SK-N-SH (cell line): Measurements from ENCODE around the gene TNFAIP8L1. TPM values are rescaled to one million over a fixed set of nuclear protein-coding genes. Genes with fewer than 3 reads are reported as not detected.

Experiments
- CTCF ChIA-PET: fragments of 300-600, 350-600 bp; formaldehyde crosslinking; extraction: SDS; loops from one replicate; lab custom pipeline; 2021; lab: Yijun Ruan, JAX
- POLR2A ChIA-PET: fragments of 350-600 bp; sonication (Branson Sonifier 250); formaldehyde crosslinking; extraction: SDS; loops from one replicate; lab custom pipeline; 2020; ENCODE audit warnings: antibody characterized with exemption, inconsistent platforms; lab: Yijun Ruan, JAX
- DNase-seq: peaks from one replicate; pipeline ENCODE4 v3.0.0; 2012
- H2AFZ ChIP-seq: fragments of 200-600 bp; sonication (generic); 2 replicates; pipeline ENCODE4 v1.8.1; 2016; ENCODE audit warnings: antibody characterized with exemption, mild to moderate bottlenecking, low read depth
- H3F3A ChIP-seq: fragments of 200-600 bp; sonication (generic); replicated peaks from 2 replicates; pipeline ENCODE3; 2016; ENCODE audit warnings: antibody characterized with exemption, mild to moderate bottlenecking; ENCODE audit not compliant: insufficient read depth
- H3K27ac ChIP-seq, 2 experiments: fragments of 200-500 bp in 1 of 2; fragments of 200-600 bp in 1 of 2; sonication (Bioruptor generic) in 1 of 2; sonication (generic), shearing (Covaris generic) in 1 of 2; 2 replicates each; pipeline versions ENCODE4 v1.5.1 to v1.6.1; 2014 to 2016; ENCODE audit warnings: low read depth in 2 of 2, inconsistent platforms in 1 of 2, low read length in 1 of 2, mild to moderate bottlenecking in 1 of 2, mixed read lengths in 1 of 2
- H3K27me3 ChIP-seq: fragments of 200-600 bp; sonication (generic), shearing (Covaris generic); 2 replicates; pipeline ENCODE4 v1.6.1; 2016; ENCODE audit warnings: mixed run types; ENCODE audit not compliant: insufficient read depth
- H3K36me3 ChIP-seq, 2 experiments: fragments of 200-500 bp in 1 of 2; fragments of 200-600 bp in 1 of 2; sonication (Bioruptor generic) in 1 of 2; sonication (generic) in 1 of 2; replicated peaks in 1 of 2; 2 replicates each; pipeline versions ENCODE3 to v1.5.1; 2014 to 2016; ENCODE audit warnings: low read length in 1 of 2, mild to moderate bottlenecking in 1 of 2; ENCODE audit not compliant: insufficient read depth in 2 of 2, control insufficient read depth in 1 of 2
- H3K4me1 ChIP-seq, 2 experiments: fragments of 200-500 bp in 1 of 2; fragments of 200-600 bp in 1 of 2; sonication (Bioruptor generic) in 1 of 2; sonication (generic), shearing (Covaris generic) in 1 of 2; 2 replicates each; pipeline versions ENCODE4 v1.5.1 to v1.6.1; 2014 to 2016; ENCODE audit warnings: low read depth in 1 of 2, low read length in 1 of 2, mixed run types in 1 of 2; ENCODE audit not compliant: insufficient read depth in 2 of 2, control insufficient read depth in 1 of 2
- H3K4me2 ChIP-seq: fragments of 200-600 bp; sonication (generic), shearing (Covaris generic); 2 replicates; pipeline ENCODE4 v1.6.1; 2017; ENCODE audit warnings: mixed run types
- H3K4me3 ChIP-seq, 2 experiments: fragments of 200-500 bp in 1 of 2; fragments of 200-600 bp in 1 of 2; sonication (Bioruptor generic) in 1 of 2; sonication (generic), shearing (Covaris generic) in 1 of 2; 2 replicates each; pipeline versions ENCODE4 v1.5.1 to v1.8.1; 2014 to 2016; ENCODE audit warnings: low read depth in 2 of 2, inconsistent platforms in 1 of 2, low read length in 1 of 2, mild to moderate bottlenecking in 1 of 2, mixed read lengths in 1 of 2, moderate library complexity in 1 of 2
- H3K79me2 ChIP-seq: fragments of 200-600 bp; sonication (generic); 2 replicates; pipeline ENCODE4 v1.8.1; 2017; ENCODE audit warnings: mild to moderate bottlenecking; ENCODE audit not compliant: insufficient read depth
- H3K9ac ChIP-seq: fragments of 200-600 bp; sonication (generic); 2 replicates; pipeline ENCODE4 v1.6.1; 2017; ENCODE audit warnings: mixed run types
- H3K9me2 ChIP-seq: fragments of 200-600 bp; sonication (generic); 2 replicates; pipeline ENCODE4 v1.6.1; 2017; ENCODE audit warnings: mixed run types
- H3K9me3 ChIP-seq: fragments of 200-600 bp; sonication (generic); 2 replicates; pipeline ENCODE4 v1.6.1; 2017; ENCODE audit warnings: mixed run types, mild to moderate bottlenecking, moderate library complexity
- H4K20me1 ChIP-seq: fragments of 200-600 bp; sonication (generic); 2 replicates; pipeline ENCODE4 v1.6.1; 2017; ENCODE audit warnings: mild to moderate bottlenecking, mixed run types; ENCODE audit not compliant: insufficient read depth
- ELF1 ChIP-seq: IDR thresholded peaks from 2 replicates; pipeline ENCODE4 v1.4.0; 2012
- EP300 ChIP-seq, 2 experiments: IDR thresholded peaks; 2 replicates each; pipeline versions ENCODE4 v1.4.0 to v1.6.1; 2012; ENCODE audit warnings: borderline replicate concordance in 1 of 2, low read depth in 1 of 2, low read length in 1 of 2
- FOSL2 ChIP-seq: IDR thresholded peaks from 2 replicates; pipeline ENCODE4 v1.4.0; 2012; ENCODE audit warnings: low read depth, mild to moderate bottlenecking, moderate library complexity, borderline replicate concordance
- FOXJ3 ChIP-seq: sonication (generic); formaldehyde crosslinking; IDR thresholded peaks from 2 replicates; pipeline ENCODE4 v1.5.1; 2020; ENCODE audit warnings: mild to moderate bottlenecking, missing genetic modification reagents
- GABPA ChIP-seq: IDR thresholded peaks from 2 replicates; pipeline ENCODE4 v1.4.0; 2012; ENCODE audit warnings: low read depth, mild to moderate bottlenecking
- GATA2 ChIP-seq: sonication (generic); formaldehyde crosslinking; IDR thresholded peaks from 2 replicates; pipeline ENCODE4 v1.5.0; 2020; ENCODE audit warnings: mild to moderate bottlenecking, missing genetic modification reagents
- NFIC ChIP-seq: IDR thresholded peaks from 2 replicates; pipeline ENCODE4 v1.4.0; 2012; ENCODE audit warnings: borderline replicate concordance
- POLR2AphosphoS5 ChIP-seq: IDR thresholded peaks from 2 replicates; pipeline ENCODE4 v1.6.1; 2012; ENCODE audit warnings: low read depth, low read length
- RAD21 ChIP-seq: IDR thresholded peaks from 2 replicates; pipeline ENCODE4 v1.6.1; 2012; ENCODE audit warnings: mild to moderate bottlenecking, low read length
- TCF12 ChIP-seq: IDR thresholded peaks from 2 replicates; pipeline ENCODE4 v1.4.0; 2012
- YY1 ChIP-seq: IDR thresholded peaks from 2 replicates; pipeline ENCODE4 v1.4.0; 2012; ENCODE audit warnings: low read depth, mild to moderate bottlenecking
- WGBS: methylation state at CpG from one replicate; pipeline ENCODE4 v1.1.6; 2017; ENCODE audit warnings: low lambda C conversion rate; 5-methylcytosine and 5-hydroxymethylcytosine counted together
- polyA plus RNA-seq, 3 experiments: library from polyadenylated mRNA; depleted of rRNA; stranded (reverse); fragments of >200 nt; gene quantifications; 2 replicates each; pipeline ENCODE4 v1.2.3, GENCODE V29; 2012
- TF ChIP-seq, protein P1 (sequence below): fragments of 200-600 bp; sonication (generic); IDR thresholded peaks from 2 replicates; pipeline ENCODE4 v1.6.1; 2017; ENCODE audit warnings: antibody characterized with exemption, mild to moderate bottlenecking, moderate library complexity
- TF ChIP-seq, protein P2 (sequence below): IDR thresholded peaks from 2 replicates; pipeline ENCODE4 v1.4.0; 2012; ENCODE audit warnings: low read depth
- TF ChIP-seq, protein P3 (sequence below): IDR thresholded peaks from 2 replicates; pipeline ENCODE4; 2012

Gene TNFAIP8L1
- polyA plus RNA-seq, 1 of the 3 experiments (the other 2 are of a cell fraction) = 6.4 TPM

DNA sequence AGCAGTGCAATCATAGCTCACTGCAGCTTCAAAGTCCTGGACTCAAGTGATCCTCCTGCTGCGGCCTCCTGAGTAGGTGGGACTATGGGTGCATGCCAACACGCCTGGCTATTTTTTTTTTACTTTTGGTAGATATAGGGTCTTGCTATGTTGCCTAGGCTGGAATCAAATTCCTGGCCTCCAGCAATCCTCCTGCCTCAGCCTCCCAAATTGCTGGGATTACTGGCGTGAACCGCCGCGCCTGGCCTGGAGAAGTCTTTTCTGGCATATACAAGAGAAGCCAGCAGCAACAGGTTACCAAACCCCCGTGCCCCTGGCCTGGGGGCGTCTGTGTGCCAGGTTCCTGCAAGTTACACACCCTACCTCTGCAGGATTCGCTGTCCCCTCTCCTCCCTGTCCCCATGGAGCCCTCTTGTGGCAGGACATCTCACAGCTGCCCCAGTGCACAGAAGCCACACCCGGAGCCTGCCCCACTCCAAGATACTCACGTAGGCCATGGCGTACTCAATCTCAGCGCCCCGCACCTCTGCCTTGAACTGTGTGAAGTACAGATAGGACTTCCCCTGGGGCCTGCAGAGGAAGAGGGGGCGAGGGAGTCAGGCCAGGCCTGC lies 21.0 kb downstream of the TNFAIP8L1 start:
- H3K4me3 ChIP-seq = no peak overlapping the region
- H2AFZ ChIP-seq = no peak overlapping the region
- DNase-seq = no peak
- H3K4me2 ChIP-seq = no peak overlapping the region
- H3K9me2 ChIP-seq = no peaks in the 10 kb centered on the region
- no peak overlapping the region for H3K9ac ChIP-seq
- H4K20me1 ChIP-seq = no peaks in the 10 kb centered on the region
- no peaks in the 10 kb centered on the region for H3K27me3 ChIP-seq
- 94% methylated on average over 13 of the region's 15 CpGs for WGBS
- ChIA-PET POLR2A (no interaction called here), CTCF (no interaction called here)
- H3K79me2 ChIP-seq = peaks cover 9% of the 10 kb centered on the region; the same call in 1 of the 2 replicates
- TF ChIP-seq, protein P1, sequence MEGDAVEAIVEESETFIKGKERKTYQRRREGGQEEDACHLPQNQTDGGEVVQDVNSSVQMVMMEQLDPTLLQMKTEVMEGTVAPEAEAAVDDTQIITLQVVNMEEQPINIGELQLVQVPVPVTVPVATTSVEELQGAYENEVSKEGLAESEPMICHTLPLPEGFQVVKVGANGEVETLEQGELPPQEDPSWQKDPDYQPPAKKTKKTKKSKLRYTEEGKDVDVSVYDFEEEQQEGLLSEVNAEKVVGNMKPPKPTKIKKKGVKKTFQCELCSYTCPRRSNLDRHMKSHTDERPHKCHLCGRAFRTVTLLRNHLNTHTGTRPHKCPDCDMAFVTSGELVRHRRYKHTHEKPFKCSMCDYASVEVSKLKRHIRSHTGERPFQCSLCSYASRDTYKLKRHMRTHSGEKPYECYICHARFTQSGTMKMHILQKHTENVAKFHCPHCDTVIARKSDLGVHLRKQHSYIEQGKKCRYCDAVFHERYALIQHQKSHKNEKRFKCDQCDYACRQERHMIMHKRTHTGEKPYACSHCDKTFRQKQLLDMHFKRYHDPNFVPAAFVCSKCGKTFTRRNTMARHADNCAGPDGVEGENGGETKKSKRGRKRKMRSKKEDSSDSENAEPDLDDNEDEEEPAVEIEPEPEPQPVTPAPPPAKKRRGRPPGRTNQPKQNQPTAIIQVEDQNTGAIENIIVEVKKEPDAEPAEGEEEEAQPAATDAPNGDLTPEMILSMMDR = peak; percentile 31
- no peak for TF ChIP-seq FOSL2
- peaks cover 10% of the 10 kb centered on the region for H3F3A ChIP-seq
- no peaks in the 10 kb centered on the region for H3K9me3 ChIP-seq
- H3K36me3 ChIP-seq = peaks cover 22 to 44% of the 10 kb centered on the region in 2 experiments
- no peak overlapping the region for H3K27ac ChIP-seq
- H3K4me1 ChIP-seq = no peaks in the 10 kb centered on the region

DNA sequence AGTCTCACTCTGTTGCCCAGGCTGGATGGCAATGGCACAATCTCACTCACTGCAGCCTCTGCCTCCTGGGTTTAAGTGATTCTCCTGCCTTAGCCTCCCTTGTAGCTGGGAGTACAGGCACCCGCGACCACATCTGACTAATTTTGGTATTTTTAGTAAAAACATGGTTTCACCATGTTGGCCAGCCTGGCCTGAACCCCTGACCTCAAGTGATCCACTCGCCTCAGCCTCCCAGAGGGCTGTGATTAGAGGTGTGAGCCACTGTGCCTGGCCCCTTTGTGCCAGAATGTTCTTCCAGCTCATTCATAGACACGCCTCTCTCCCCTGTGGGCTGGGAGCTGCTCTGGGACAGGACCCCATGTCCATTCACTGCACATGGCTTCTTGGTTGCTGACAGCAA lies 21.7 kb downstream of the TNFAIP8L1 start:
- TF ChIP-seq GABPA (no peak), NFIC (no peak), YY1 (no peak), EP300 (IDR thresholded peaks at IDR 0.05; ENCODE audit: borderline replicate concordance in 1 of 2, low read depth in 1 of 2, low read length in 1 of 2) (no peak), GATA2 (CRISPR knock-in tag) (no peak), POLR2AphosphoS5 (no peak), TCF12 (no peak), FOXJ3 (CRISPR knock-in tag) (no peak), ELF1 (no peak), RAD21 (no peak)
- TF ChIP-seq, protein P2, sequence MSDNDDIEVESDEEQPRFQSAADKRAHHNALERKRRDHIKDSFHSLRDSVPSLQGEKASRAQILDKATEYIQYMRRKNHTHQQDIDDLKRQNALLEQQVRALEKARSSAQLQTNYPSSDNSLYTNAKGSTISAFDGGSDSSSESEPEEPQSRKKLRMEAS = no peak
- TF ChIP-seq, protein P3, sequence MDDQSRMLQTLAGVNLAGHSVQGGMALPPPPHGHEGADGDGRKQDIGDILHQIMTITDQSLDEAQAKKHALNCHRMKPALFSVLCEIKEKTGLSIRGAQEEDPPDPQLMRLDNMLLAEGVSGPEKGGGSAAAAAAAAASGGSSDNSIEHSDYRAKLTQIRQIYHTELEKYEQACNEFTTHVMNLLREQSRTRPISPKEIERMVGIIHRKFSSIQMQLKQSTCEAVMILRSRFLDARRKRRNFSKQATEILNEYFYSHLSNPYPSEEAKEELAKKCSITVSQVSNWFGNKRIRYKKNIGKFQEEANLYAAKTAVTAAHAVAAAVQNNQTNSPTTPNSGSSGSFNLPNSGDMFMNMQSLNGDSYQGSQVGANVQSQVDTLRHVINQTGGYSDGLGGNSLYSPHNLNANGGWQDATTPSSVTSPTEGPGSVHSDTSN = no peak
- TF ChIP-seq, protein P1 = no peak
- WGBS = 87% methylated on average over 3 of the region's 4 CpGs
- peaks cover 9% of the 10 kb centered on the region; the same call in 1 of the 2 replicates for H3K79me2 ChIP-seq
- no peaks in the 10 kb centered on the region for H3K9me3 ChIP-seq
- no peak overlapping the region for H3K4me3 ChIP-seq
- H3K4me1 ChIP-seq = no peaks in the 10 kb centered on the region
- H3K27me3 ChIP-seq = no peaks in the 10 kb centered on the region
- ChIA-PET POLR2A (no interaction called here), CTCF (no interaction called here)
- no peaks in the 10 kb centered on the region for H4K20me1 ChIP-seq
- no peak for DNase-seq
- no peaks in the 10 kb centered on the region for H3K9me2 ChIP-seq
- H3K4me2 ChIP-seq = no peak overlapping the region
- H3F3A ChIP-seq = peaks cover 8% of the 10 kb centered on the region
- H3K27ac ChIP-seq = no peak overlapping the region
- H2AFZ ChIP-seq = no peak overlapping the region
- H3K9ac ChIP-seq = no peak overlapping the region
- H3K36me3 ChIP-seq = peaks cover 19 to 44% of the 10 kb centered on the region in 2 experiments
